Measurements from ENCODE around the gene CALR3. TPM values are rescaled to one million over a fixed set of nuclear protein-coding genes. Genes with fewer than 3 reads are reported as not detected.
"Not testable (repeated sequence)": the region's sequence is repeated elsewhere in the genome, so short reads cannot be mapped to it uniquely, and the experiment has no call there.

The CALR3 gene
- total RNA-seq, 2 donors from 2014 or later, result not detected

DNA sequence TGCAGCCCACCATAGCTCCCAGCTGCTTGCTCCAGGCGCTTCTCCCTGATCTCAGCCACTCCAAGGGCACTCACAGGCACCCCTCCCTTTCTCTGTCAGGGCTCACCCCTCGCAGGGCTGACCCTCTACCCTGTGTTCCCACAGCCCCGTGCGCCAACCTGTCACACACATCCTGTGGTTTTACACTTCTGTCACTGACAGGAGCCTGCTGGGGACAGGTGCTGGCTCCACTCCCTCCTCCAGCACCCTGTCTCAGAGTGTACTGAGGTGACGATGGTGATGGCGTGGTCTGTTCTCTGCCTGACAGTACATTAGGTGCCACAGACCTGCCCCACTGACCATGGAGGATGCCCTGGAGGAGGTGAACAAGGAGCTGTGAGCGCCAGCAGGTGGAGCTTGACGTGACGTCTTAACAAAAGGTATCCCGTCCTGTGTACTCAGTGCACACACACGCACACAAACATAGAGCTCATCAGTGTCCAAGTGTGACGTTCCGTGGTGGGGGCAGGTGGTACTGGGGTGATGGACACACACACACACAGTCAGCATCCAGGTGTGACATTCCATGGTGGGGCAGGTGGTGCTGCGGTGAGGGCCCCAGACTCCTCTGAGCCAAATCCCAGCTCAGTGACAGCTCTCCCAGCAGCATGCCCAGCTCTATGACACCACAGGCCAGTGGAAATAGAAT is 21.1 kb upstream of the CALR3 start:
- Histone ChIP-seq H3K27ac (no peak overlapping the region), H3K4me3 (no peak overlapping the region), H3K27me3 (no peaks in the 10 kb centered on the region), H3K36me3 (peaks cover 74% of the 10 kb centered on the region), H3K9me3 (no peaks in the 10 kb centered on the region), H3K4me1 (no peaks in the 10 kb centered on the region)
- no peak for DNase-seq (ENCODE audit: low spot score)
- TF ChIP-seq, protein P1, sequence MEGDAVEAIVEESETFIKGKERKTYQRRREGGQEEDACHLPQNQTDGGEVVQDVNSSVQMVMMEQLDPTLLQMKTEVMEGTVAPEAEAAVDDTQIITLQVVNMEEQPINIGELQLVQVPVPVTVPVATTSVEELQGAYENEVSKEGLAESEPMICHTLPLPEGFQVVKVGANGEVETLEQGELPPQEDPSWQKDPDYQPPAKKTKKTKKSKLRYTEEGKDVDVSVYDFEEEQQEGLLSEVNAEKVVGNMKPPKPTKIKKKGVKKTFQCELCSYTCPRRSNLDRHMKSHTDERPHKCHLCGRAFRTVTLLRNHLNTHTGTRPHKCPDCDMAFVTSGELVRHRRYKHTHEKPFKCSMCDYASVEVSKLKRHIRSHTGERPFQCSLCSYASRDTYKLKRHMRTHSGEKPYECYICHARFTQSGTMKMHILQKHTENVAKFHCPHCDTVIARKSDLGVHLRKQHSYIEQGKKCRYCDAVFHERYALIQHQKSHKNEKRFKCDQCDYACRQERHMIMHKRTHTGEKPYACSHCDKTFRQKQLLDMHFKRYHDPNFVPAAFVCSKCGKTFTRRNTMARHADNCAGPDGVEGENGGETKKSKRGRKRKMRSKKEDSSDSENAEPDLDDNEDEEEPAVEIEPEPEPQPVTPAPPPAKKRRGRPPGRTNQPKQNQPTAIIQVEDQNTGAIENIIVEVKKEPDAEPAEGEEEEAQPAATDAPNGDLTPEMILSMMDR (IDR thresholded peaks at IDR 0.05), result no peak

- TF ChIP-seq, protein P1 (IDR thresholded peaks at IDR 0.05), result no peak
- H3K36me3 ChIP-seq, result peaks cover 68% of the 10 kb centered on the region
Measured at GRCh38 chr19:16516381-16516780, 20.4 kb upstream of the CALR3 start.

GRCh38 chr19:16514383-16515019 is 18.5 kb upstream of the CALR3 start:
- Histone ChIP-seq H3K4me3 (no peak overlapping the region), H3K36me3 (peaks cover 59% of the 10 kb centered on the region), H3K27me3 (no peaks in the 10 kb centered on the region), H3K4me1 (peaks cover 0 to 9% of the 10 kb centered on the region in 2 donors), H3K27ac (no peak overlapping the region), H3K9me3 (no peaks in the 10 kb centered on the region)
- no peak for DNase-seq (ENCODE audit: low spot score)
- TF ChIP-seq, protein P1 (IDR thresholded peaks at IDR 0.05), result no peak

More at GRCh38 chr19:16516381-16516780, 20.4 kb upstream of the CALR3 start:
- Histone ChIP-seq H3K27me3 (no peaks in the 10 kb centered on the region), H3K9me3 (no peaks in the 10 kb centered on the region), H3K4me3 (no peak overlapping the region), H3K4me1 (no peaks in the 10 kb centered on the region), H3K27ac (no peak overlapping the region)
- no peak for DNase-seq (ENCODE audit: low spot score)

GRCh38 chr19:16512611-16513010 is 16.6 kb upstream of the CALR3 start:
- H3K4me1 ChIP-seq; DNase-seq (ENCODE audit: low spot score); H3K27me3 ChIP-seq; H3K9me3 ChIP-seq; H3K27ac ChIP-seq; H3K4me3 ChIP-seq: not testable (repeated sequence)
- H3K36me3 ChIP-seq, result peaks cover 46% of the 10 kb centered on the region

DNA sequence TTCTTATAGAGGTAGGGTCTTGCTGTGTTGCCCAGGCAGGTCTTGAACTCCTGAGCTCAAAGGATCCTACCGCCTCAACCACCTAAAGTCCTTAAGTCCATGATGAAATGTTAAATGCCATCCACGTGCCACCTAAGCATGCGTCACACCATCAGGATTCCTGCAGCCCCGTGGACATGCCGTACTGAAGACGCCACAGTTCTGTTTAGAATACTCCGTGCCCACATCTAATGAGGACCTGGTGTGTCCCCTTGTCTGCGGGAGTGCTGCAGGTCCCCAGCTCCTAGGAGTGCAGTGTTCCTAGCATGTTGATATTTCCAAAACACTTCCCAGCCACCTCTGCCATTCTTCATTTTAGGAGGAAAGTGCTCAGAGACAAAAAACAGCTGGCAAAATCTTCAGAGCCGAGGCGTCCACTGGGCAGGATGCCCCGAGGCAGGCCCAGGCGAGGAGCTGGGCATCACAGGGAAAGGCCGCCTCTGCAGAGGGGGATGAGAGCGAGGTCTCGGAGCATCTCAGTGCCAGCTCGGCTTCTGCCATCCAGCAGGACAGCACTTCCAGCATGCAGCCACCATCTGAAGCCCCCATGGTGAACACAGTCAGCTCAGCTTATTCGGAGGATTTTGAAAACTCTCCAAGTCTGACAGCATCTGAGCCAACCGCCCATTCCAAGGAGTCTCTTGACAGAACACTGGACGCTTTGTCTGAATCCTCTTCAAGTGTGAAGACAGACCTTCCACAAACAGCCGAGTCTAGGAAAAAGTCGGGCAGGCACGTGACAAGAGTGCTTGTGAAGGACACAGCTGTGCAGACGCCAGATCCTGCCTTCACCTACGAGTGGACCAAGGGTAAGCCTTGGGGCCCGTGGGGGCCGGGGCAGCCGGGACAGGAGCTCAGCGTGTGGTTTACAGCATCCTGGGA is 13.4 kb upstream of the CALR3 start:
- peaks cover 29% of the 10 kb centered on the region for H3K36me3 ChIP-seq
- H3K4me1 ChIP-seq, result peaks cover 0 to 9% of the 10 kb centered on the region in 2 donors
- DNase-seq (ENCODE audit: low spot score), result peak; percentile 80
- peak overlapping the region; percentile 46 to 53 for H3K27ac ChIP-seq
- TF ChIP-seq, protein P1 (IDR thresholded peaks at IDR 0.05), result no peak
- H3K4me3 ChIP-seq, result no peak overlapping the region
- no peaks in the 10 kb centered on the region for H3K9me3 ChIP-seq
- H3K27me3 ChIP-seq, result no peaks in the 10 kb centered on the region

DNA sequence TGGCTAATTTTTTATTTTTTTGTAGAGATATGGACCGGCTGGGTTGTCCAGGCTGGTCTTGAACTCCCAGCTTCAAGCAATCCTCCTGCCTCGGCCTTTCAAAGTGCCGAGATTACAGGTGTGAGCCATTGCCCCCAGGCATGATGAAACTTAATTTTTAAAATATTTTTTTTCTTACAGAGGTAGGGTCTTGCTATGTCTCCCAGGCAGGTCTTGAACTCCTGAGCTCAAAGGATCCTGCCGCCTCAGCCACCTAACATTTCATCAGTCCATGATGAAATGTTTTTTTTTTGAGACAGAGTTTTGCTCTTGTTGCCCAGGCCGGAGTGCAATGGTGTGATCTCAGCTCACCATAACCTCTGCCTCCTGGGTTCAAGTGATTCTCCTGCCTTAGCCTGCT is 12.6 kb upstream of the CALR3 start:
- Histone ChIP-seq H3K9me3 (no peaks in the 10 kb centered on the region), H3K27me3 (no peaks in the 10 kb centered on the region), H3K36me3 (peaks cover 27% of the 10 kb centered on the region), H3K4me1 (peaks cover 0 to 9% of the 10 kb centered on the region in 2 donors), H3K27ac (peak overlapping the region; percentile 46 to 53), H3K4me3 (no peak overlapping the region)
- DNase-seq (ENCODE audit: low spot score), result no peak
- TF ChIP-seq, protein P1 (IDR thresholded peaks at IDR 0.05), result no peak

All from right atrium auricular region (tissue), 2 donors.